ENCODE results near the gene DR1. TPM values are rescaled to one million over a fixed set of nuclear protein-coding genes. Genes with fewer than 3 reads are reported as not detected.
A peak's percentile ranks its signal among the peaks of the same experiment; 100 is the strongest.

The DR1 gene
- polyA plus RNA-seq, 2 of the 4 experiments (the other 2 are of a cell fraction), result 20.9 to 39.8 TPM

- H3K4me2 ChIP-seq, result no peak overlapping the region
- no peak for DNase-seq (ENCODE audit: low read depth in 1 of 2, low spot score in 1 of 2)
- 95% methylated on average over 2 of the region's 2 CpGs for WGBS (ENCODE audit: missing lambda C conversion rate)
- FAIRE-seq, result no peak
- peaks cover 18% of the 10 kb centered on the region; the same call in 2 of the 3 replicates for H3K4me1 ChIP-seq
- no peak for ATAC-seq
- CTCF ChIA-PET, result no interaction called here
- no peak overlapping the region for H3K27ac ChIP-seq
- no peak overlapping the region for H3K4me3 ChIP-seq
- H3K9me3 ChIP-seq, result no peaks in the 10 kb centered on the region
- no peak for TF ChIP-seq ZC3H11A (IDR thresholded peaks at IDR 0.05)
- no peak for TF ChIP-seq ELK1 (IDR thresholded peaks at IDR 0.05; ENCODE audit: low read depth, low read length)
- TF ChIP-seq BHLHE40 (IDR thresholded peaks at IDR 0.05; ENCODE audit: low read depth, low read length), result no peak
- no peak for TF ChIP-seq RARB (CRISPR knock-in tag; IDR thresholded peaks at IDR 0.05)
- no peak for TF ChIP-seq KDM5A (IDR thresholded peaks at IDR 0.05)
- no peak for TF ChIP-seq ZNF302 (CRISPR knock-in tag; IDR thresholded peaks at IDR 0.05)
- TF ChIP-seq PHF8 (IDR thresholded peaks at IDR 0.05; ENCODE audit: borderline replicate concordance, low read depth), result no peak
- TF ChIP-seq, protein P1, sequence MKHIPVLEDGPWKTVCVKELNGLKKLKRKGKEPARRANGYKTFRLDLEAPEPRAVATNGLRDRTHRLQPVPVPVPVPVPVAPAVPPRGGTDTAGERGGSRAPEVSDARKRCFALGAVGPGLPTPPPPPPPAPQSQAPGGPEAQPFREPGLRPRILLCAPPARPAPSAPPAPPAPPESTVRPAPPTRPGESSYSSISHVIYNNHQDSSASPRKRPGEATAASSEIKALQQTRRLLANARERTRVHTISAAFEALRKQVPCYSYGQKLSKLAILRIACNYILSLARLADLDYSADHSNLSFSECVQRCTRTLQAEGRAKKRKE (CRISPR knock-in tag; IDR thresholded peaks at IDR 0.05; ENCODE audit: low read depth), result no peak
- no peak for TF ChIP-seq CBX2 (IDR thresholded peaks at IDR 0.05; ENCODE audit: borderline replicate concordance, low read depth)
- TF ChIP-seq POLR2A (IDR thresholded peaks at IDR 0.05; ENCODE audit: low read length), result no peak
- no peak for TF ChIP-seq NFE2L2 (conservative IDR thresholded peaks at IDR 0.05; ENCODE audit: low read length)
- TF ChIP-seq NR3C1 (IDR thresholded peaks at IDR 0.05), result no peak
- TF ChIP-seq KDM1A (IDR thresholded peaks at IDR 0.05; ENCODE audit: low read depth), result no peak
- no peak for TF ChIP-seq ZSCAN20 (CRISPR knock-in tag; IDR thresholded peaks at IDR 0.05)
- TF ChIP-seq POLR2AphosphoS2 (conservative IDR thresholded peaks at IDR 0.05; ENCODE audit: low read length), result no peak
- TF ChIP-seq GATA3 (IDR thresholded peaks at IDR 0.05; ENCODE audit: borderline replicate concordance), result no peak
- TF ChIP-seq TP53 (CRISPR knock-in tag; IDR thresholded peaks at IDR 0.05), result no peak
- POLR2A ChIA-PET, result no interaction called here
Observed at GRCh38 chr1:93365813-93366212, 20.1 kb downstream of the DR1 start.

DNA sequence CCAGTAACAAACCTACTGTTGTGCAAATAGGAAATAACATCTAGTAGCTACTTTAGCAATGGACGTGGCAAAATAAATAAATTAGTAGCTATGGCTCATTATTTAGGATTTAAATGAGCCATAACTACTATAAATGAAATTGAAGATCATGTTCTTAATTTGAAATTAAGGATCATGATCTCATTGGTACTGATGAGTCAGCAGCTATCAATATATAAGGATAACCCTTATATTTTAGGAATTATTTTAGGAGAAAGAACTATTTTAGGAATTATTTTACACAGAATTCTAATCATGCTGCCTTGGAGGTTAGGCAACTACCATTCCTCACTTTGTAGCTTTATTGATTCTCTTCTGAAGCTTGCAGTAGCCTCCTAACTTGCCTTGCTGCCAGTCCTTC is 24.0 kb downstream of the DR1 start:
- DNase-seq (ENCODE audit: low read depth in 1 of 2, low spot score in 1 of 2), result no peak
- ATAC-seq, result no peak
- peak; percentile 67 for TF ChIP-seq MAFK (IDR thresholded peaks at IDR 0.05; ENCODE audit: partially characterized antibody)
- TF ChIP-seq, protein P2, sequence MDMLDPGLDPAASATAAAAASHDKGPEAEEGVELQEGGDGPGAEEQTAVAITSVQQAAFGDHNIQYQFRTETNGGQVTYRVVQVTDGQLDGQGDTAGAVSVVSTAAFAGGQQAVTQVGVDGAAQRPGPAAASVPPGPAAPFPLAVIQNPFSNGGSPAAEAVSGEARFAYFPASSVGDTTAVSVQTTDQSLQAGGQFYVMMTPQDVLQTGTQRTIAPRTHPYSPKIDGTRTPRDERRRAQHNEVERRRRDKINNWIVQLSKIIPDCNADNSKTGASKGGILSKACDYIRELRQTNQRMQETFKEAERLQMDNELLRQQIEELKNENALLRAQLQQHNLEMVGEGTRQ (IDR thresholded peaks at IDR 0.05), result no peak
- no peak for FAIRE-seq
- Histone ChIP-seq H3K9me3 (no peaks in the 10 kb centered on the region), H3K4me2 (no peak overlapping the region), H3K27ac (no peak overlapping the region), H3K4me3 (no peak overlapping the region), H3K4me1 (no peaks in the 10 kb centered on the region)
- ChIA-PET CTCF (no interaction called here), POLR2A (no interaction called here)
- WGBS (ENCODE audit: missing lambda C conversion rate), result 74% methylated on average over 1 of the region's 1 CpG

GRCh38 chr1:93374334-93375106 is 28.8 kb downstream of the DR1 start:
- Histone ChIP-seq H3K9me3 (no peaks in the 10 kb centered on the region), H3K4me2 (no peak overlapping the region), H3K4me3 (no peak overlapping the region), H3K4me1 (no peaks in the 10 kb centered on the region), H3K27ac (no peak overlapping the region)
- FAIRE-seq, result no peak
- 88% methylated on average over 5 of the region's 5 CpGs for WGBS (ENCODE audit: missing lambda C conversion rate)
- ChIA-PET CTCF (interaction anchor here (0.9 kb wide), 1 partner anchor 19 kb away, joined by 3 read pairs; no protein-coding TSS in a partner anchor), POLR2A (no interaction called here)
- no peak for DNase-seq (ENCODE audit: low read depth in 1 of 2, low spot score in 1 of 2)
- TF ChIP-seq, protein P3, sequence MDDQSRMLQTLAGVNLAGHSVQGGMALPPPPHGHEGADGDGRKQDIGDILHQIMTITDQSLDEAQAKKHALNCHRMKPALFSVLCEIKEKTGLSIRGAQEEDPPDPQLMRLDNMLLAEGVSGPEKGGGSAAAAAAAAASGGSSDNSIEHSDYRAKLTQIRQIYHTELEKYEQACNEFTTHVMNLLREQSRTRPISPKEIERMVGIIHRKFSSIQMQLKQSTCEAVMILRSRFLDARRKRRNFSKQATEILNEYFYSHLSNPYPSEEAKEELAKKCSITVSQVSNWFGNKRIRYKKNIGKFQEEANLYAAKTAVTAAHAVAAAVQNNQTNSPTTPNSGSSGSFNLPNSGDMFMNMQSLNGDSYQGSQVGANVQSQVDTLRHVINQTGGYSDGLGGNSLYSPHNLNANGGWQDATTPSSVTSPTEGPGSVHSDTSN (IDR thresholded peaks at IDR 0.05), result no peak
- TF ChIP-seq POLR2A (IDR thresholded peaks at IDR 0.05; ENCODE audit: low read length), result no peak
- no peak for TF ChIP-seq ZSCAN20 (CRISPR knock-in tag; IDR thresholded peaks at IDR 0.05)
- no peak for TF ChIP-seq HOXA7 (CRISPR knock-in tag; IDR thresholded peaks at IDR 0.05)
- no peak for TF ChIP-seq ZNF302 (CRISPR knock-in tag; IDR thresholded peaks at IDR 0.05)
- no peak for TF ChIP-seq RCOR1 (IDR thresholded peaks at IDR 0.05; ENCODE audit: low read depth, low read length)
- TF ChIP-seq, protein P1 (CRISPR knock-in tag; IDR thresholded peaks at IDR 0.05; ENCODE audit: low read depth), result no peak
- no peak for TF ChIP-seq KDM1A (IDR thresholded peaks at IDR 0.05; ENCODE audit: low read depth)
- TF ChIP-seq TFCP2L1 (CRISPR knock-in tag; IDR thresholded peaks at IDR 0.05), result no peak
- TF ChIP-seq CEBPB (IDR thresholded peaks at IDR 0.05), result no peak
- TF ChIP-seq HOXB5 (CRISPR knock-in tag; IDR thresholded peaks at IDR 0.05), result no peak
- no peak for ATAC-seq

All from A549 (cell line).